PC-9 (cell line): ENCODE results near the gene TAF6.

ENCODE experiments used
- CTCF ChIP-seq: fragments of 200-600 bp; sonication (generic); conservative IDR thresholded peaks from 2 replicates; pipeline ENCODE4 v1.6.1; 2017; ENCODE audit warnings: mixed run types, antibody characterized with exemption, mild to moderate bottlenecking, moderate library complexity
- EZH2 ChIP-seq: fragments of 200-600 bp; sonication (generic); IDR thresholded peaks from 2 replicates; pipeline ENCODE4 v1.8.0; 2017; ENCODE audit warnings: antibody characterized with exemption, low read depth

DNA sequence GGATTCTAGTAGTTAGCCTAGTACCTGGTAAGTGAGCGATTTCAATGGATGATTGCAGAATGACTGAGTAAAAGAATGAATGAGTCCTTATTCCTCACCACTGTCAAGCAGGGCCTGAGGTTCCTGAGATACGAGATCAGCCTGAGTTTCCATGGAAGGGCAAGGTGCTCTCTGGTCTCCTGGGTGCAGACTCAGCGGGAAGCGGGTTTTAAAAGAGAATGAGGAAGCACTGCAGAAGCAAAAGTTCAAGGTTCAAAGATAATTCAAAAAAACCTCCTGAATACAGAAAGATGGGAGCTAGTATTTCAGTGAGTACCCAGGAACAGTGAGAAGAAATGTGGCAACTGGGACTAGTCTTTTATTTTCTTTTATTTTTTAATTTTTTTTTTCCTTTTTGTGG lies 42.0 kb downstream of the TAF6 start:
- no peak for TF ChIP-seq CTCF
- no peak for TF ChIP-seq EZH2
